Activated T-cell treated with anti-CD3 and anti-CD28 coated beads, Interleukin-2, amount 50 U/mL, for 1 hour (primary cell): ENCODE results near the gene NCL.
A peak's percentile ranks its signal among the peaks of the same experiment; 100 is the strongest.
"Not testable (repeated sequence)": the region's sequence is repeated elsewhere in the genome, so short reads cannot be mapped to it uniquely, and the experiment has no call there.

Experiments used
- DNase-seq: peaks from one replicate; pipeline ENCODE4 v3.0.0-alpha.2; 2020

The NCL gene

DNA sequence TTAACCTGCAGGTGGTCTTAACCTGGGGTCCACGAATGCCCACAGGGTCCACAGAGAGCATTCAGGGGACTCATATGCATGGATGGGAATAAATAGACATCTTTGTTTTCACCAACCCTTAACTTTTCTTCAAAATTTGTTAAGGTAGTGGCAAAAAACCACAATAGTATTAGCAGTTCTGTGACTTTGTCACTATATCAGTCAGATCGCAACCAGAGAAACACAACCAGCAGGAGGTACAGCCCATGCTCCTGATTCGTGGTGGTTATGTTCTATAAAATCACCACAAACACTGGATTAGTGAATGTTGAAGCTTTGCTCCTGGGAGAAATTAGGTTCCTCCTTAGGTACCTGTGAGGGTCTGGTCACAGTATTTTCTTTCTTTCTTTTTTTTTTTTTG lies 37.2 kb downstream of the NCL start:
- no peak for DNase-seq

DNA sequence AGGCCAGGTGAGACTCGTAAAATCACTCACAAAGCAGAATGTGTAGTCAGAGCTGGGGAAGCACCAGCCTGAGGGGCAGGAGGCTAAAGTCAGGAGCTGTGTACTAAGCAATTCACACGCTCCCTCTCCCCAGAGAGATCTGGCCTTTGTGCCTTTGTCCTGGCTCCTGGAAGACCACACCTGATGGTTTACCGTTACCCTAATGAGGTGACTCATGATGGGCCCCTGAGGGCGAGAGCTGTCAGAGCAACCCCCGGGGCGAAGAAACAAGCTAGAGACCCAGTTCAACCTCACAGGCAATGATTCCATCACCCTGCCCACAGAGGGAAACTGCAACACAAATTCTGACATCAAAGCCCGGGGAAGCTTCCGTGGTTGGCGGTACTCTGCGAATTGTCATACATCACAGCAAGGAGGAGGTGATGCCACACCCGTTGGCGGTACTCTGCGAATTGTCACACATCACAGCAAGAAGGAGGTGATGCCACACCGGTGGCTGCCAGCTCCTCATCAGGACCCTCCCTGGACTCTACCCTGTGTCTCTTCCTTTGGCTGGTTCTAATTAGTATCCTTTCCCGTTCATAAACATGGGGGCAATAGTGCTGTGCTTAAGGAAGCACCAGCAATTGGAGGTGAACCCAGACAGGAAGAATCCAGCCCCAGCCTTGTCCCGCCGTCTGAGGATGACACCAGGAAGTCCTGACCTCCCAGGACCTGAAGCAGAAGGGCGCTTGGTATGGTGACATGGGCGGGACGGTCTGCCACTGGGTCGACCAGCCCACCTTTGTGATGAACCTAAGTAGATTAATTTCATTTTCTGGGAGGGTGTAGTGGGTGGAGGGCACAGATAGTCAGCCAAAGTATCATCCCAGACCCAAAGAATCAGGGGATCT lies 38.2 kb downstream of the NCL start:
- peak; percentile 71 for DNase-seq

GRCh38 chr2:231425291-231425810 lies 38.9 kb downstream of the NCL start:
- DNase-seq, result no peak

GRCh38 chr2:231423176-231423575 lies 41.1 kb downstream of the NCL start:
- DNase-seq, result no peak

DNA sequence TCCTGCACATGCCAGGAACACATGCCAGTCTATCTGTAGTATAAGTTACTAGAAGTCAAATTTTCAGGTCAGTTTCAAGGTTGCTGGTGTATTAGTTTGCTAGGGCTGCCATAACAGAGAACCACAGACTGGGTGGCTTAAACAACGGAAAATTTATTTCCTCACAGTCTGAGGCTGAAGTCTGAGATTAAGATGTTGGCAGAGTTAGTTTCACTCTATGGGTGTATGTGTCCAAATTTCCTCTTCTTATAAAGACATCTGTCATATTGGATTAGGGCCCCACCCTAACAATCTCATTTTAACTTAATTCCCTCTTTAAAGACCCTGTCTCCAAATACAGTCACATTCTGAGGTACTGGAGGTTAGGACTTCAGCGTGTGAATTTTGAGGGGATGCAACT lies 42.2 kb downstream of the NCL start:
- DNase-seq, result no peak

DNA sequence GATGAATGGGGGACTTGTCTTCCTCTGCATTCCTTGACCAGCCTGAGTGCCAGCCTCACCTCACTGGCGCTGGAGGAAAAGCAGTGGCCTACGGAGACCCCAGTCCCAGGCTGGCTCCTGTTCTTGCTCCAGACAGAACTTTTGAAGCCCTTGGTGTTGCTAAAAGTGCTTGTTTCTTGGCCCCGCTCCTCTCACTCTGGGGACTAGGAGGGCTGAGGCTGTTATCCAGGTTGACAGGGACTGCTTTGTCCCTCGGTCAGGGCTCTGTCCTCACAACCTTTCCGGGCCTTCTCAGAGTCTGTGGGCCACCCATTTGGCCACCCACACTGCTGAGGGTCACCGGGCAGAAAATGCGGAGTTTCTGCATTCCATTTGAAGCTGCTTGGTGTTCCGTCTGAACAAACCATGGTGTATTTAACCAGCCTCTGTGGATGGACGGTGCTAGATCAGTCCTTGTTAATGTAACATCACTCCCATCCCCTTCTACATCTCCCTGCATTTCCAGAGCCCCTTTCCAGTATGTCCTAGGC lies 43.2 kb downstream of the NCL start:
- DNase-seq, result no peak

DNA sequence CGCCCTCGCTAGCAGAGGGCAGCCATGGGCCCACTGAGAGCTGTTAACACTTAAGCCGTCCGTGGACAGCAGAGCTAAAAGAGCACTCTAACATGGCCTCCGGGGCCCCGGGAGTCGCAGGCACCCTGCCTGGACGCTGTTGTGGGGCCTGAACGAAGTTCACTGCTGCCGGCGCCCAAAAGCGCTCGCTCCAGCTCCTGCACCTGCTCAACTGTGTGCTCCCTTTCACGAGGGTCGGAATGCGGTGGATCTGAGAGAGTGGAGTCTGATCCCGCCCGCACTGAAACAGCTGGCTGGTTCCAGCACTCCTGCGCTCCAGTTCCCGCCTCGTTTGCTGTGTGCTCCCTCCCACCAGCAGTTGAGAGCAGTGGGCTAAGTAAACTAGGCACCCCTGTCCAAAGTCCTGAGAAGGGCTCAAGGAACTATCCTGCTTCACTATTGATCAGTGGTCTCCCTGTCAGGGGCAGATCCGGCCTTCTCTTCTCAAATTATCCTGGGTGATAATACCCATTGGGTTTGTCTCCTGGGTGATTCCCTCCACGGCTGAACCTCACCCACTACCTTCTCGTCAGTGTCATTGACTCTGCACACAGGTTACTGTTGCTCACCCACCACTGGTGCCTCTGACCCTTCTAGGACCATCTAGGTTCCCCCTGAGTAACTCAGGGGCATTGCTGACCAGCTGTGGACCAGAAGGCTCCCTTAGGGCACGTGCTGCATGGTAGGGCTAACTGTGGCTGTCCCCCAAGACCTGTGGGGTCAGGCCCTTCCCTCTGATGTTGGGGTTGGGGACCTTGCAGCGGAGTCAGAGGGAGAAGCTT lies 45.3 kb downstream of the NCL start:
- no peak for DNase-seq

DNA sequence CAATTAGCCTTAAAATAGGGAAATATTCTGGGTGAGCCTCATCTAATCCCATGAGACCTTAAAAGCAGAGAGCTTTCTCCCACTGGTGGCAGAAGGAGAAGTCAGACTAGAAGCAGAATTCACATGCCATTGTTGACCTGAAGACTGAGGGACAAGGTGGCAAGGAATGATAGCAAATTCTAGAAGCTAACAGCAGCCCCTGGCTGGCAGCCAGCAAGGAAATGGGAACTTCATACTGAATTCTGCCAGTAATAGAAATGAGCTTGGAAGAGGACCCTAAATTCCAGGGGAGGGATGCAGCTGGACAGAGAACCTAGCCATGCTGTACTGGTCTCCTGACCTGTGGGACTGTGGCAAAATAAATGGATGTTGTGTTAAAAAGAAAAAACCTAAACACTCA lies 49.3 kb downstream of the NCL start:
- no peak for DNase-seq

- no peak for DNase-seq
Observed at GRCh38 chr2:231413921-231414476, 50.3 kb downstream of the NCL start.

- no peak for DNase-seq
Observed at GRCh38 chr2:231413456-231413855, 50.8 kb downstream of the NCL start.

GRCh38 chr2:231412618-231412963 lies 51.7 kb downstream of the NCL start:
- DNase-seq, result no peak

- peak; percentile 77 for DNase-seq
Observed at GRCh38 chr2:231411831-231412617, 52.3 kb downstream of the NCL start.

DNA sequence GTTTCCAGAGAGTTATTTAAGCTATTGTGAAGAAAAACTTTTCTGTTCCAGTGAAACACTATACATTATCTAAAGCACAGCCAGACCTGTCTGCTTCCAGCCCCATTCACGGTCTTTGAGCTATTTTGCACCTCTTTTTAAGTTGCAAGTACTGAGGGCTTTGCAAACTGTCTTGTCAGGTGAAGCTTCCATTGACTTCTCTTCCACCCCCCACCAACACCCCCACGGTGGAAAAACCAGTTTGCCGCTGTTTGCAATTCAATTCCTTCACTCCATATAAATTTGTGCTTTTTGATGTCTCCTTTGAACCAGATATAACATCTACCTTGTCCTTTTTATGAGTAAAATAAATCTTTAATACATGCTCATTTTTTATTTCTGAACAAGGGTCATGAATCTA lies 53.0 kb downstream of the NCL start:
- no peak for DNase-seq

- no peak for DNase-seq
Observed at GRCh38 chr2:231410293-231411004, 53.8 kb downstream of the NCL start.

GRCh38 chr2:231409776-231410175 lies 54.5 kb downstream of the NCL start:
- DNase-seq, result no peak

DNA sequence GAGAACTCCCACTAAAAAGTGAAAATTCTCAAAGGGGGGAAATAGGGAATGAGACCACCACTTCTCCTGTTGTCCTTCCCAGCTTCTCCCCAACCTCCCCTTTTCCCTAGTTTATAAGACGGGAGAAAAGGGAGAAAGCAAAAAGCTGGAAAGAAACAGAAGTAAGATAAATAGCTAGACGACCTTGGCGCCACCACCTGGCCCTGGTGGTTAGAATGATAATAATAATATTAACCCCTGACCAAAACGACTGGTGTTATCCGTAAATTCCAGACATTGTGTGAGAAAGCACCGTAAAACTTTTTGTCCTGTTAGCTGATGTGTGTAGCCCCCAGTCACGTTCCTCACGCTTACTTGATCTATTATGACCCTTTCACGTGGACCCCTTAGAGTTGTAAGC lies 56.0 kb downstream of the NCL start:
- not testable (repeated sequence) for DNase-seq

DNA sequence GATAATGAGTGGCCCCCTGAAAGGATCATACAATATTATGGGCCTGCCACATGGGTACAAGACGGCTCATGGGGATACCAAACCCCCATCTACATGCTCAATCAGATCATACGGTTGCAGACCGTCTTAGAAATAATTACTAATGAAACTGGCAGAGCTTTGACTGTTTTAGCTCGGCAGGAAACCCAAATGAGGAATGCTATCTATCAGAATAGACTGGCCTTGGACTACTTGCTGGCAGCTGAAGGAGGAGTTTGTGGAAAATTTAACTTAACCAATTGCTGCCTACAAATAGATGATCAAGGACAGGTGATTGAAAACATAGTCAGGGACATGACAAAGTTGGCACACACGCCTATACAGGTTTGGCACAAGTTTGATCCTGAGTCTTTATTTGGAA lies 56.6 kb downstream of the NCL start:
- not testable (repeated sequence) for DNase-seq

GRCh38 chr2:231405601-231406367 lies 58.5 kb downstream of the NCL start:
- DNase-seq, result not testable (repeated sequence)

- not testable (repeated sequence) for DNase-seq
Observed at GRCh38 chr2:231404183-231404578, 60.1 kb downstream of the NCL start.
